ENCODE results near the gene GDPD1. TPM values are rescaled to one million over a fixed set of nuclear protein-coding genes. Genes with fewer than 3 reads are reported as not detected.
A peak's percentile ranks its signal among the peaks of the same experiment; 100 is the strongest.

Gene GDPD1
- total and polyA plus RNA-seq, 9 of the 15 experiments (the other 6 are each of a cell fraction or from before 2014, with no cell fraction given), result 5.7 to 15.2 (median 9.3) TPM

DNA sequence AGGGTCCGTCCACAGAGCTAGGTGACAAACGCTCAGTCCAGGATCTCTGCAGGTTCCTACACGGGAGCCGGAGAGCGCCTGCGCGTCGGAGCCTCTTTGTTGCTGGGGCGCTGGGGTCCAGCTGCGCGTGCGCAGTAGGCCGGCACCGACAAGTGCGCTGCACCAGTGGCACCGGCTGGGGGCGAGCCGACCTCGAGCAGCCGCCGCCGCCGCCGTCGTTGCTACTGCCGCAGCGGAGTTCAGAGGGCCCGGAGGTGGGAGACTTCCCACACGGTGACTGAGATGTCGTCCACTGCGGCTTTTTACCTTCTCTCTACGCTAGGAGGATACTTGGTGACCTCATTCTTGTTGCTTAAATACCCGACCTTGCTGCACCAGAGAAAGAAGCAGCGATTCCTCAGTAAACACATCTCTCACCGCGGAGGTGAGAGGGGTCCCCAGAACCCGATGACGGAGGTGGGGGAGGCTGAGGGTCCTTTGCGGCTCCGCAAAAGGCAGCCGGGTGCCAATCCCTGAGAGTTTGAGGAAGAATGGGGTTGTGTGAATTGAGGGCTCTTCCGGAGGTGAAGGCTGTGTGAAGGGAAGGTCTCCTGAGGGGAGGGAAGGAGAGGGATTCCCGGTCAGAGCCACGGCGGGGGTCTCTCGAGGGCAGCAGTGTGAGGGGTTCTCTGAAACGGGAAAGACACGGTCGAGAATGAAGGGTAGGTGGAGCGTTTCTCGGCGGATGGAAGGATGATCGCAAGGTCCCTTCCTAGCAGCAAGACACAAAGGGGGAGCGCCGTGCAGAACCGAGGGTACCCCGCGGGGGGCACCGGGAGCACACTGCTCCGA, at the start of gene GDPD1 (continued):
- TF ChIP-seq, protein P1, sequence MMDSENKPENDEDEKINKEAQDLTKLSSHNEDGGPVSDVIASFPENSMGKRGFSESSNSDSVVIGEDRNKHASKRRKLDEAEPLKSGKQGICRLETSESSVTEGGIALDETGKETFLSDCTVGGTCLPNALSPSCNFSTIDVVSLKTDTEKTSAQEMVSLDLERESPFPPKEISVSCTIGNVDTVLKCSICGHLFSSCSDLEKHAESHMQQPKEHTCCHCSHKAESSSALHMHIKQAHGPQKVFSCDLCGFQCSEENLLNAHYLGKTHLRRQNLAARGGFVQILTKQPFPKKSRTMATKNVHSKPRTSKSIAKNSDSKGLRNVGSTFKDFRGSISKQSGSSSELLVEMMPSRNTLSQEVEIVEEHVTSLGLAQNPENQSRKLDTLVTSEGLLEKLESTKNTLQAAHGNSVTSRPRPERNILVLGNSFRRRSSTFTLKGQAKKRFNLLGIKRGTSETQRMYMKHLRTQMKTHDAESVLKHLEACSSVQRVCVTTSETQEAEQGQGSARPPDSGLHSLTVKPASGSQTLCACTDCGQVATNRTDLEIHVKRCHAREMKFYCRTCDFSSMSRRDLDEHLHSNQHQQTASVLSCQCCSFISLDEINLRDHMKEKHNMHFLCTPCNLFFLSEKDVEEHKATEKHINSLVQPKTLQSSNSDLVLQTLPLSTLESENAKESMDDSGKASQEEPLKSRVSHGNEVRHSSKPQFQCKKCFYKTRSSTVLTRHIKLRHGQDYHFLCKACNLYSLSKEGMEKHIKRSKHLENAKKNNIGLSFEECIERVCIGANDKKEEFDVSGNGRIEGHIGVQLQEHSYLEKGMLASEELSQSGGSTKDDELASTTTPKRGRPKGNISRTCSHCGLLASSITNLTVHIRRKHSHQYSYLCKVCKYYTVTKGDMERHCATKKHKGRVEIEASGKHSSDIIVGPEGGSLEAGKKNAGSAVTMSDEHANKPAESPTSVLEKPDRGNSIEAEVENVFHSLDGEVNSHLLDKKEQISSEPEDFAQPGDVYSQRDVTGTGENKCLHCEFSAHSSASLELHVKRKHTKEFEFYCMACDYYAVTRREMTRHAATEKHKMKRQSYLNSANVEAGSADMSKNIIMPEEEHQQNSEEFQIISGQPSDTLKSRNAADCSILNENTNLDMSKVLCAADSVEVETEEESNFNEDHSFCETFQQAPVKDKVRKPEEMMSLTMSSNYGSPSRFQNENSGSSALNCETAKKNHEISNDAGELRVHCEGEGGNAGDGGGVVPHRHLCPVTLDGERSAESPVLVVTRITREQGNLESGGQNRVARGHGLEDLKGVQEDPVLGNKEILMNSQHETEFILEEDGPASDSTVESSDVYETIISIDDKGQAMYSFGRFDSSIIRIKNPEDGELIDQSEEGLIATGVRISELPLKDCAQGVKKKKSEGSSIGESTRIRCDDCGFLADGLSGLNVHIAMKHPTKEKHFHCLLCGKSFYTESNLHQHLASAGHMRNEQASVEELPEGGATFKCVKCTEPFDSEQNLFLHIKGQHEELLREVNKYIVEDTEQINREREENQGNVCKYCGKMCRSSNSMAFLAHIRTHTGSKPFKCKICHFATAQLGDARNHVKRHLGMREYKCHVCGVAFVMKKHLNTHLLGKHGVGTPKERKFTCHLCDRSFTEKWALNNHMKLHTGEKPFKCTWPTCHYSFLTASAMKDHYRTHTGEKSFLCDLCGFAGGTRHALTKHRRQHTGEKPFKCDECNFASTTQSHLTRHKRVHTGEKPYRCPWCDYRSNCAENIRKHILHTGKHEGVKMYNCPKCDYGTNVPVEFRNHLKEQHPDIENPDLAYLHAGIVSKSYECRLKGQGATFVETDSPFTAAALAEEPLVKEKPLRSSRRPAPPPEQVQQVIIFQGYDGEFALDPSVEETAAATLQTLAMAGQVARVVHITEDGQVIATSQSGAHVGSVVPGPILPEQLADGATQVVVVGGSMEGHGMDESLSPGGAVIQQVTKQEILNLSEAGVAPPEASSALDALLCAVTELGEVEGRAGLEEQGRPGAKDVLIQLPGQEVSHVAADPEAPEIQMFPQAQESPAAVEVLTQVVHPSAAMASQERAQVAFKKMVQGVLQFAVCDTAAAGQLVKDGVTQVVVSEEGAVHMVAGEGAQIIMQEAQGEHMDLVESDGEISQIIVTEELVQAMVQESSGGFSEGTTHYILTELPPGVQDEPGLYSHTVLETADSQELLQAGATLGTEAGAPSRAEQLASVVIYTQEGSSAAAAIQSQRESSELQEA (IDR thresholded peaks at IDR 0.05; ENCODE audit: low read depth), result no peak
- TF ChIP-seq ZNF146 (CRISPR knock-in tag; IDR thresholded peaks at IDR 0.05; ENCODE audit: unreplicated experiment) (no peak), TBP (optimal IDR thresholded peaks at IDR 0.05; ENCODE audit: low read depth, low read length) (peak; percentile 63), ZNF224 (CRISPR knock-in tag; IDR thresholded peaks at IDR 0.05) (no peak), NCOA4 (IDR thresholded peaks at IDR 0.05; ENCODE audit: partially characterized antibody) (no peak), E2F3 (CRISPR knock-in tag; IDR thresholded peaks at IDR 0.05) (no peak), ZBTB1 (CRISPR knock-in tag; IDR thresholded peaks at IDR 0.05; ENCODE audit: borderline replicate concordance, low read depth) (0 out of 2 replicates have a peak, but pooled peaks have one; percentile 50), BCL6 (CRISPR knock-in tag; IDR thresholded peaks at IDR 0.05) (no peak), ZNF436 (CRISPR knock-in tag; IDR thresholded peaks at IDR 0.05) (no peak), COPS2 (conservative IDR thresholded peaks at IDR 0.05) (no peak), EGR1 (conservative IDR thresholded peaks at IDR 0.05) (no peak), SUPT5H (IDR thresholded peaks at IDR 0.05) (peak; percentile 64; the same call in 1 of the 2 replicates), NELFE (IDR thresholded peaks at IDR 0.05; ENCODE audit: insufficient read depth, insufficient read length) (no peak), MED1 (CRISPR knock-in tag; IDR thresholded peaks at IDR 0.05; ENCODE audit: borderline replicate concordance) (no peak), CXXC5 (CRISPR knock-in tag; IDR thresholded peaks at IDR 0.05) (peak; percentile 84), ATF1 (CRISPR knock-in tag; IDR thresholded peaks at IDR 0.05) (no peak), ATF1 (tag; IDR thresholded peaks at IDR 0.05) (peak; percentile 83), PHF8 (IDR thresholded peaks at IDR 0.05; ENCODE audit: borderline replicate concordance, low read length) (peak; percentile 66; the same call in 1 of the 2 replicates)
- TF ChIP-seq, protein P2, sequence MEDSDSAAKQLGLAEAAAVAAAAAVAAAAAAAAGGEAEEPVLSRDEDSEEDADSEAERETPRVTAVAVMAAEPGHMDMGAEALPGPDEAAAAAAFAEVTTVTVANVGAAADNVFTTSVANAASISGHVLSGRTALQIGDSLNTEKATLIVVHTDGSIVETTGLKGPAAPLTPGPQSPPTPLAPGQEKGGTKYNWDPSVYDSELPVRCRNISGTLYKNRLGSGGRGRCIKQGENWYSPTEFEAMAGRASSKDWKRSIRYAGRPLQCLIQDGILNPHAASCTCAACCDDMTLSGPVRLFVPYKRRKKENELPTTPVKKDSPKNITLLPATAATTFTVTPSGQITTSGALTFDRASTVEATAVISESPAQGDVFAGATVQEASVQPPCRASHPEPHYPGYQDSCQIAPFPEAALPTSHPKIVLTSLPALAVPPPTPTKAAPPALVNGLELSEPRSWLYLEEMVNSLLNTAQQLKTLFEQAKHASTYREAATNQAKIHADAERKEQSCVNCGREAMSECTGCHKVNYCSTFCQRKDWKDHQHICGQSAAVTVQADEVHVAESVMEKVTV (CRISPR knock-in tag; IDR thresholded peaks at IDR 0.05), result peak; percentile 60; the same call in 1 of the 2 replicates

All from K562 (cell line).